Measurements from ENCODE around the gene RFX2.
"Not testable (repeated sequence)": the region's sequence is repeated elsewhere in the genome, so short reads cannot be mapped to it uniquely, and the experiment has no call there.

Gene RFX2

DNA sequence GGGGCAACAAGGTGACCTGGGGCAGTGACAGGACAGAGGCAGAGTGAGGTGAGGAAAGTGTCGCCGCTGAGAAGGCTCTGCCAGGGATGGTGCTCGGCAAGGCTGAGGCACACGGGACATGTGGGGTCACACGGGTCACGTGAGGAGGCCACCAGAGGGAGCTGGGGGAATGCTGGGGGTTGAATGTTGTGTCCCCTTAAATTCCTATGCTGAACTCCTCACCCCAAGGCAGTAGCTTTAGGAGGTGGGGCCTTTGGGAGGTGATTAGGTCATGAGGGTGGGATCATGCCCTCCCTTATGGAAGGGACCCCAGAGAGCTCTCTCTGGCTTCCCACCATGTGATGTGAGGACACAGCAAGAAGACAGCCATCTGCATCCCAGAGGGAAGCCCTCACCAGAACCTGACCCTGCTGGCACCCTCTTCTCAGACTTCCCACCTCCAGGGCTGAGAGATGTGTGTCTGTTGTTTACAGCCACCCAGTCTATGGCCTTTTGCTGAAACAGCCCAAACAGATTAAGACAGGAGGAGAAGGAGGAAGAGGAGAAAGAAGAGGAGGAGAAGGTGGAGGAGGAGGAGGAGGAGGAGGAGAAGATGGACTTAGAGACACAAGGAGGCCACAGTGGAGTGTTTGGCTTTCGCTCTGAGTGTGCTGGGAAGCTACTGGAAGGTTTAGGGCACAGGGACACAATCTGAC, 35.4 kb downstream of the RFX2 start:
- DNase-seq (ENCODE audit: low read depth) = no peak

DNA sequence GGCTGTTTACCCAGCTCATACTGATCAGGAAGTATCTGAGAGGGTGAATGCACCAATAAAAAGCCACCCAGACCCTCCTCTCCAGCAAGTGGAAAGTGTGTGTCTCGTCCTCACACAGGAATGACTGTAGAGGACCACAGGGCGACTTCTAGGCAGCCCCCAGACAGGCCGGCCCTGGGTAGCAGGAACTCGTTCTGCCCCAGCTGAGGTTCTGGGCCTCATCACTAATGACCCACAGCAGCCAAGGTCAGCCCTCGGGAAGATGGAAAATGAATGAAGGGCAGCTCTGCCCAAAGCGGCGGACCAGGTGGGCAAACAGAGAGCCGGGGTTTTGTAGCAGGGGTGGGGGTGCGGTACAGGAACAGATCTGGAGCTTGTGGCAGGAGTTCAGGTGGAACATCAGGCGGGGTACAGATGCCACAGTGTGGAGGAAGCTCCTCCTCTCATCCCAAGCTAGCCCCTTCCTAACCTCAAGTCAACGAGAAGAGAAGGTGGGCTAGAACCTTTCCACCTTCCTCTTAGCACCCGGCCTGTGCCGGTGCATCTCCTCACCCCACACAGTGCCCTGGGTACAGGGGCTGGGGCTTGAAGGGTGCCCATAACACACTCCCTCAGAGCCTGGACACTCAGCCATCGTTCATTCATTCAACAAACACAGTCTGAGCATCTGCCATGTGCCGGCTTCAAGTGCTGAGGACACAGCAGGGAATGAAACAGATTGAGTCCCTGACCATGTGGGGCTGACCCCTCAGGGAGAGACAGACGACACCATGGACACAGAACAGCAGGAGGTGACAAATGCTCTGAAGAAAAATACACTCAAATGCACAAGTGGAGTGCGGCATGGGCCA, 36.2 kb downstream of the RFX2 start:
- no peak for DNase-seq (ENCODE audit: low read depth)

DNA sequence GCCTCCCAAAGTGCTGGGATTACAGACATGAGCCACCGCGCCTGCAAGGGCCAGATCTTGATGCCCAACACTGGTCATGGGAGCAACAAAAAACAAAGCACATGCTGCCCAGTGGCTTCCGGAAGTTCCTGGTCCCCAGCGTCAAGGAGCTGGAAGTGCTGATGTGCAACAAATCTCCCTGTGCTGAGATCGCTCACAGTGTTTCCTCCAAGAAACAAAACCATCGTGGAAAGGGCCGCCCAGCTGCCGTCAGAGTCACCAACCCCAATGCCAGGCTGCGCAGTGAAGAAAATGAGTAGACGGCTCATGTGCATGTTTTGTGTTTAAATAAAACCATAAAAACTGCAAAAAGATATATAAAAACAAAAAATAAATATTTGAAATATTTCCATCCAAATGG, 37.1 kb downstream of the RFX2 start:
- not testable (repeated sequence) for DNase-seq (ENCODE audit: low read depth)

DNA sequence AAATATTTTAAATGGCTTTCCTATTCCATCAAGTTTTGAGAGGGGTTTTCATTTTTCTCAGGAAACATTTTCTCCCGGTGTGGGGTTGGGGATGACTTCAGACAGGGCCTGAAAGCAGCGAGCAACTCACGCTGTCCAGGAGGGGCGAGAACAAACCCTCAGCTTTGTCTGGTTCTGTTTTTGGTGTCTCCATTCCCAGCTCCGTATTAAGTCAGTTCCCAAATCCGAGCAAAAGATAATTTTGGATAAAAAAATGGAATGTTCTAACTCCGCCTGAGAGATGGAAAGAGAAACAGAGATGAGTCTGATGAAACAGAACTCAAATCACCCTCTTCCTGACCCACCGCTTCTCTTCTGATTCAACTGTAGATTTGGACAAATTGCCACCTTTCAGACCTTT, 38.4 kb downstream of the RFX2 start:
- DNase-seq (ENCODE audit: low read depth) = no peak

DNA sequence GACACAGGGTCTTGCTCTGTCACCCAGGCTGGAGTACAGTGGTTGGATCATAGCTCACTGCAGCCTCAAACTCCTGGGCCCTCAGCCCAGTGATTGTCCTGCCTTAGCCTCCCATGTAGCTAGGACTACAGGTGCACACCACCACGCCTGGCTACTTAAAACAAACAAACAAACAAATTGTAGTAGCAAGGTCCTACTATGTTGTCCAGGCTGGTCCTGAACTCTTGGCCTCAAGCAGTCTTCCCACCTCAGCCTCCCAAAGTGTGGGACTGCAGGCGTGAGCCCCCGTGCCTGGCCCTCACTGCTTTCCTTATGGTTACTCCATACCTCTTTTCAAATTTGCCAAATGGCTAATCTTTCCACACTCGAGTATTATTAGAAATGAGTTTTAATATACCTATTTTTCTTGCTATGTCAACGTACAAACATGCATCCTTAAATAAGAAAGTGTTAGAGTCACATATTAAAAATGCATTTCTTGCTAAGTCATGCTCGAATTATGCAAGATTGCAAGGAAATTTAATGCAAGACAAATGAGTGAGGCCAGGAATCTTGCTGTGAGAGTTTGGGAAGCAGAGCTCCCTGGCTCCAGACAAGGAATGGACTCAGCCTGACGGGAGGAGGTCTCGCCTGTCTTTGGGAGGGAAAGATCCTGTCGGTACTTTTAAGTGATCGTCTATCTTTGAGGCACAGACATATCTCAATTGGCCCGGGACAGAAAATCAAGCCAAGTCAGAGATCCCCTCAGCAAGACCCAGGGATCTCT, 39.4 kb downstream of the RFX2 start:
- DNase-seq (ENCODE audit: low read depth) = peak; percentile 70

DNA sequence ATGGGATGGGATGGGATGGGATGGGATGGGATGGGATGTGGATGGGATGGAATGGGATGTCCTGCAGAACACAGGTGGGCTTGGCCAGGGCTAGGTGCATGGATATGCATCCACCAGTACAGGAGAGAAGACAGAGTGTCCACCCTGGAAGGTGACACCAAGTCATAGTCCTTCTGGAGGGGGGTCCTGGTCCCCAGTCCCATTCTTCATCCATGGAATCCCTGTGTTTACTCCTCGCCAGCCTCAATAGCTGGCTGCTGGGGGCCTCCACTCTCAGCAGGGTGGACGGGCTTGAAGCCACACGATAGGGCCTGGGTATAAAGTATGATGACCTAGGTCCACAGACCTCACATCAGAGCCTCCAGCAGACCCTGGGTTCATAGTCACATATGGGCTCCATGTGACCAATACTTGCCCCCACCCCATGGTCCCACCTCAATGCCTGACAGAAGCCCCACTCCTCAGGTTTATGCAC, 40.1 kb downstream of the RFX2 start:
- DNase-seq (ENCODE audit: low read depth) = no peak

DNA sequence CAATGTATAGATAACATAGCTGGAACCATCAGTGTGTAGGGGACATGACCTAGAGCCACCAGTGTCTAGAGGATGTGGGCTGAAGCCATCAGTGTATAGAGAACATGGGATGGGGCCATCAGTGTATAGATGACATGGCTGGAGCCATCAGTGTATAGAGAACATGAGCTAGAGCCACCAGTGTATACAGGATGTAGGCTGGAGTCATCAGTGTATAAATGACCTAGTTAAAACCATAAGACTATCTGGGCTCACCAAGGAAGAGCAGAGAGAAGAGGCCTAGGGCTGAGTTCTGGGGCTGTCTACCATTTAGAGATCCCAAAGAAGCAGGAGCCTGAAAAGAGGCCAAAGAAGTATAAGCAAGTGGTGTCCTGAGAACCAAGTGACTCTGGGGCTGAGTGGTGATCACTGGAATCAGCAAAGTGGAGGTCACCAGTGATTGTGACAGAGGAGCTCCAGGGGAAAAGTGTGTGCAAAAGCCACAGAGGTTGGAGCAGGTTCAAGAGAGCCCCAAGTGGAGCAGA, 41.0 kb downstream of the RFX2 start:
- DNase-seq (ENCODE audit: low read depth) = no peak

DNA sequence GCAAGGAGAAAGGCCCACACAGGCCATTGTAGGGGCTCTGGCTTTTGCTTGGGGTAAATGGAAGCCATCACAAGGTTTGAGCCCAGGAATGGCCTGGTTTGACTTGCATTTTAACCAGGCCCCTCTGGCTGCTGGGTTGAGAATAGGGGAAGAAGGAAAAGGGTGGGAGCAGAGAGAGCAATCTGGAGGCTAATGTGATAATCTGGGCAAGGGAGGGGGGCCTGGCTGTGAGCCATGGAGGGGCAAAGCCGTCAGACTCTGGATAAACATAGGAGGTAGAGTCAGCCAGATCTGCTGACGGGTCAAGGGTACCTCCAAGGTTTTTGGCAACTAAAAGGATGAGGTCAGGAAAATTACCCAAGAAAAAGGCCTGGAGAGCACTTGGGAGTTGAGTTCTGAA, 41.6 kb downstream of the RFX2 start:
- DNase-seq (ENCODE audit: low read depth) = no peak

DNA sequence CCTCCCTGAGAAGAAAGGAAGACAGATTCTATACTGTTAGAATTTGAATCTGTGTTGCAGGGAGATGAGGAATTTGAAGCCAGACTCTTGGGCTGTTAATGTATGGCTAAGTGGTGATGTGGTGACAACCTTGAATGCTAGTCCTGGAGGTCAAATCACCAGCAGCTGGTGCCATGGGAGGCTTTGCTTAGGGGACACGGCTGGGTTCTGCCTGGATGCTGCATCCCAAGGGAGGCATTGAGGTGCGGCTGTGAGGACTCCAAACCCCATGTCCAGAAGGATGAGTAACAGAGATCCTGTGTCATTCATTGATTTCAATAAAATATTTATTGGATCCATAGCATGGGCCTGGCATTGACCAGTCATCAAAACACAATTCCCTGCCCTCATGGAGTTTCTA, 42.3 kb downstream of the RFX2 start:
- no peak for DNase-seq (ENCODE audit: low read depth)

DNA sequence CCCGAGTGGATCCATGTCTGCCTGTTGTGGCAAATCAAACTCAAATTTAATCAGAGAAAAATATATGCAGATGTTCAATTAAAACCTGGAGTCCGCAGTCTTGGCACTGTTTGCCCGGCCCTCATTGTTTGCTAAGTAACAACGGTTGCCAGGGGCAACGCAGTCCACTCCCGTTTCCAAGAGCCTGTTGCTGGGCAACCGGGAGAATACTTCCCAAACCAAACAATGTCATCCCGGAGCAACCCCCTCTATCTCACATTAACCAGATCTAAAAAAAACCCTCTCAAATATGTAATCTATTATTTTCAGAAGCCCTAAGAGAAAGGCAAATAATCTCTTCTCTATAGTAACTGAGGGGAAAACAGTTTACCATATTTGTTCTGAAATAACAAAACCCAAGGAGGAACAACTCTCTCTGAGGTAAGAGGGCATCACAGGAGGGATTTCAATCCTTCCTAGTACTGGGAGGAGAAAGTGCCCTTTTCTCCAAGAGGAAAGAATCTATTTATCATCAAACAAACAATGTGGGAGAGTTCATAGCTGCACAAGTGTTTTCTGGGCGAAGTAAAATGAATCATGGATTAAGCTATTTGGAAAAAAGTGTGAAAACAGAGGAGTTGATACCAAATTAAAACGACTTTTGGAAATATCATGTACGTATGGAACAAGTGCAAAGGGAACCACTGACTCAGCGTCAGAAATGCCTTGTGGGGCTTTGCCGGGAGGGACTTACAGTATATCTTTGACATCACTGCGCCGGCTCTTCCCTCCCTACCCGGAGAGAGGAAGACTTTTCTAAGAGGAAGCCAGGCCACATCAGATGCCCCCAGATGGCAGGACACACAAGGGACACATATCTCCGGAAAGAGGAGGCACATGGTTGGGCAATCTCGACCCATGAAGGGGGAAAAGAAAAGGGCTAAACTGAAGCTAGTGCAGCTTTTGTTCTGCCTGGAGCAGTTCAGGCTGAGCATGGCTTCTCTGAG, 43.3 kb downstream of the RFX2 start:
- no peak for DNase-seq (ENCODE audit: low read depth)

DNA sequence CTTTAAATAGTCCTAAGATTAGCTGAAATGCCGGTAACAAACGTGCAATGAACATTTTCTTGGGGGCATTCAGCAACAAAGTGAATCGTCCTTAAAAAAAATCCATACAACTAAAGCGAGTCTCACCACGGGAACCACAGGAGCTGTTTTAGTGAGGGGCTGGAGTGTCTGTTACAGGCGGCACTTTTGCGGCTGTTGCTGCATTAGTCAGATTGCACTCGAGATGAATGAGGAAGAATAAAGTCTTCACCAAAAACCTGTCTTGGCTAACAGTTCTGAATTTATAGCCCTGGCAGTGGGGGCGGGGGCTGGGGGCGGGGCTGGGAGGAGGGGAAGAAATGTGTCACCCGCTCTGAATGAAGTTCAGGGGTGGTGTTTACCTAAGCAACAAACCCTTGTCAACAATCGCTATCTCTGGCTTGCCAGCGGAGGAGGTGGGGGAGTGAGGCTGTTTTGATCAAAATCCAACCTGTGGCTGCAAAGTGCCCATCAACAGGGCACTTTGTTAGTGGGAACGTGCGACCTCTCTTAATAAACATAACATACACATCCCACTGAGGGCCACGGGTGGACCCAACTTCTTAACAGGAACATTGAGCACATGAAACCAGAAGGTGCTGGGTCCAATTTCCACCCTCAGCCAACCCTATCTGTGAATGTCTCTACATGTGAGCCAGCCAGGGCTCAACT, 44.5 kb downstream of the RFX2 start:
- DNase-seq (ENCODE audit: low read depth) = no peak

DNA sequence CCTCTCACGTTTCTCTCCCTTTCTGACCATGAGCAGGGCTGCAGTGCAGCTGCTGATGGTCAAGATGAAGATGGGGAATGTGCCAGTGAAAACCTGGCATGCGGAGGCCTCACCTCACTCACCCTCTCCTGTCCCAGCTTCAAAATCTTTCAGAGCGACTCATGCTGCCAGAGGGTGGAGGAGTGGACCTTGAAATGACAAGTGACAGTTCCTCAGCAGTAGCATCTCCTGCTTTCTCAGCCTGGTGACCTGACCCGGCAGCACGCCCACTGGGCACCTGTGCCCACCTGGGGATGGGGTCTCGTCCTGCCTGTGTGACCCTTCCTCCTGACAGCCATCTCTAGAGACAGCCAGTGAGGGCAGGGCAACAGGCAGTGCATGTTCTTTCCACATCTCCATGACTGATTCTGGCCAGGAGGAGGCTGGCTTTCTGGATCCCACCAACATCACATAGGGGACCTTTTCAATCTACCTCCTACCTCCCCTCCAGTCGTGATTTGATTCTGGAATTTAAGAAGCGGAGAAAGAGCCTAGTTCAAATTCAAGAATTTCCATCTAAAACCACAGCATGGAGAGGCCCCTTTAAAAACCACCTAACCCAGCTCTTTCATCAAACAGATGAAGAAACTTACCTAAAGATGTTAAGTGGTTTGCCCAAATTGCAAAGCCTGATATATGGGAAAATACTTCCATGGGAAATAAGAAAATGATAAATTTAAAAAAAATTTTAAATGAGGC, 45.8 kb downstream of the RFX2 start:
- no peak for DNase-seq (ENCODE audit: low read depth)

DNA sequence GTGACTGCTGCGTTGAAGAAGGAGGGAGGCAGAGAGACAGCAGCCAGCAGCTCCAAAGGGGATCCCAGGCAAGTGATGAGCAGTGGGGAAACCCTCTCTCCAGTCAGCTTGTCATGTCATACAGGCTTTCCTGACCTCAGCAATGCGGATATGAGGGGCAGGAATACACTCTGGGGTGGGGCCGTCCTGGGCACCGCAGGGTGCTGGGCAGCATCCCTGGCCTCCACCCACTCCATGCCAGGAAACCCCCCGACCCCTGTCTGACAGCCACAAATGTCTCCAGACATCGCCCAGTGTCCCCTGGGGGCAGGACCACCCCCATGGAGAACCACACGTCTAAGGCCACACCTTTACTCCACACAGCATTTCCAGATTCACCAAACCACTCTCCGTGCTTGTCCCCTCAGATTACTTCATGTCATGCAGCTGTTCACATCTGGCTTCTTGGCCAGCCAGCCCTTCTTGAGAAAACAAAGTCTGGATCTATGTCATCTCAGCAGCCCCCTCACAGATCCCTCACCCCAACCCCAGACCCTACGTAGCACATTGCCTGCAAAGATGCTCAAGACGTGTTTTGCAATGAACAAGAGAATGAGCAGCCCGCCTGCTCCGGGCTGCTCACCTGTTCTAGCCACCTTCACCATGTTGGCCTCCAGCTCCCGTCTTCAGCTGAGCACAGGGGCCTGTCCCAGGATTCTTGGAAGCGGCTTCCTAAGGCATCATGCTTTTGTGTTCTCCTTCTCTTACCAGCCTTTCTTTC, 46.5 kb downstream of the RFX2 start:
- no peak for DNase-seq (ENCODE audit: low read depth)

DNA sequence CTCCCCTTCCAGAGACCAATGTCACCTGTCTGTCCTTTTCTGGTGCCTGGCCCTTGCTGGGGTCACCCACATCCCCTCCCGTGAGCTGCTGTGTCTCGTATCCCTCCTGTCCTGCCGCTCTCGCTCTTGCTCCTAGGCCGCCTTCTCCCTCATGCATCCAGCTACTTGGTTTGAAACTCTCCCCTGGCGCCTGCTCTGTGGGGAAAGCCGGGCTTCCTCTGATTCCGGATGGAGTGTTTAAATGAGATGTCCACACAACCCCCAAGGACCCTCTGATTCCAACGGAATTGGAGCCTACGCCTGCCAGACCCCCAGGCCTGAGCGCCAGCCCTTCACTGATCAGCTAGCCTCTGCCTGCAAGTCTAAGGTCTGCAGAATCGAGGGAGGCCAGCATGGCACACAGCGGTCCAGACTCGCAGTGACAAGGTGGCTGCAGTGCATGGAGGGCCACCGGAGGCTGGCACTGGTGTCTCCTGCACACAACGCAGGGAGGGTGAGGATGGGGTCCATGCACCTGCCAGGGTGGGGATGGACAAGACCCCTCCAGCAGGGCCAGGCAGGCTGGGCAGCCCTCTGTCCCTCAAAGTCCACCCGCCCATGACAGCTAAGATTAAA, 47.2 kb downstream of the RFX2 start:
- no peak for DNase-seq (ENCODE audit: low read depth)

DNA sequence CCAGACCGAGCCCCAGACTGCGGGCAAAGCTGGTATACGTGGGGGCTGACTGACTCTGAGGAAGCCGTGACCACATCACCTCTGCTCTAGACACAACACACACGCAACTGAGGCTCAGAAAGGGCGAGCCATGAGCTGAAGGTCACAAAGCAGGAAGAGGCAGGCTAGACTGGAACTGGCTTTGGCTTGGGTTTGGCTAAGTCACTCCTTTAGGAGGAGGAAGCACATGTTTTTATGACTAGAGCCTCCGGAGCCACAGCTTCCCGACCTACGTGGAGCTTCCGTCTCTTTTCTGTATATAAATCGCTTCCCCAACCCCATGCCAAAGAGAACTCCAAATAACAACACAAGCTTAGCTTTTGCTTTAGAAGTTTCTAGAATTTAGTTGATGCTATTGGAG, 48.0 kb downstream of the RFX2 start:
- no peak for DNase-seq (ENCODE audit: low read depth)

DNA sequence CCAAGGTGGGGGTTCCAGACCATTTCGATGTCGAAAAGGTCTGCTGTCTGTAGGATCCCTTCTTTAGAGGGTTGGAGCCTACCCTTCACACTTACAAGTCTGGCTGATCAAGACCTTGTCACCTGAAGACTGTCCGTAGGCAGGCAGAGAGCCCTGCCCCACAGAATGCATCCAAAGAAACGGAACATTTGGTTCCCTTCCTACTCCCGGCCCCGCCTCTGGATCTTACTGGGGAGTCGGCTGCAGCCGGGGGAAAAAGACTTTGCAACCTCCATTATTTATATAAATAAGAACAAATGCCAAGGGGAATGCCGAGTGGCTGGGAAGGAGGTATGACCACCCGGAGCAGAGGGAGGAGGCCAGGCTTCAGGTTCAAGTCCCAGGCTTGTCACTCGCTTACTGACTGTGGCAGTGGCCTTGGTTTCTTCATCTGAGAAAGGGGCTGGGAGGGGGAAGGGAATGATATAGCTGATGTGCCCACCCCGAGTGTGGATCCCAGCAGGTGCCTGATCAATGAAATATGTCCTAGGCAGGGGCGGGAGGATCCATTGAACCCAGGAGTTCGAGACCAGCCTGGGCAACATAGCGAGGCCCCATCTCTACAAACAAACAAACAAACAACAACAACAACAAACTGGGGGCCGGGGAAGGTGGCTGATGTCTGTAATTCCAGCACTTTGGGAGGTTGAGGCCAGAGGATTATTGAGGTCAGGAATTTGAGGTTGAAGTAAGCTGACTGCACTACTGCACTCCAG, 48.7 kb downstream of the RFX2 start:
- no peak for DNase-seq (ENCODE audit: low read depth)

DNA sequence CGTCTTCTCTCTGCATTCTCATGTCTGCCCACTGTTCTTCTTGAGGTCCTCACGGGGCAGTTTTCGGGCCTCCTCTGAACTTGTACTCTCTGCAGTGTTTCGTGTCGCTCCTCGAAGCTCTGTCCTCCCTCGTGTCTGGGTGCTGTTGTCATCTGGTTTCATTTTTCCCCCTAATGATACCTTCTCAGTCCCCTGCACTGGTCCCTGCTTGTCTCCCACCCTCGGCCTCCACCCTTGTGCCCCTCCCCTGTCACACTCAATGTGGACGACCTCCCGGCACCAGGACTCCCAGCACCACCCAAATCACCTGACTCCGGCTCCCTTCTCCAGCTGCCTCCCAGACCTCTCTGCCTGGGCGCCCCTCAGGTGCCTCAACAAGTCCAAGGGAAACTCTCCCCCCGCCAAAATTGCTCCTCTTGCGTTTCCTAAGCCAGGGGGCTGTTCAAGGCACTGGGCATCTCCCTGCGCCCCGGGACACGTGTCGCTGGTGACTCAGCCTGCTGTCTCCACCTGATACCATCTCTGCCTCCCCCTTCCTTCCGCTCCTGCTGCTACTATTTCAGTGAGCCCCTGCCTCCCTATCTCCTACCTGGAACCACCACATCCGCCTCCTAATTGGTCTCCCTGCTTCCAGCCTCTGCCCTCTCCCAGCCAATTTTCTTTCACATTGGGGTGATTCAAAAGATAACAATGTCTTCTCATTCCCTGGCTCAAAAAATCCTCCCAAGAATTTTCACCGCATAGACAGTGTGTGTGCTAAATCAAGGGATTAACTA, 49.5 kb downstream of the RFX2 start:
- no peak for DNase-seq (ENCODE audit: low read depth)

Measured in HS-5 (cell line).